ENCODE measurements around the gene MAP2K5. TPM values are rescaled to one million over a fixed set of nuclear protein-coding genes. Genes with fewer than 3 reads are reported as not detected.

MAP2K5 gene
- total RNA-seq, 2 experiments from 2014 or later = 22.2 to 27.9 TPM

DNA sequence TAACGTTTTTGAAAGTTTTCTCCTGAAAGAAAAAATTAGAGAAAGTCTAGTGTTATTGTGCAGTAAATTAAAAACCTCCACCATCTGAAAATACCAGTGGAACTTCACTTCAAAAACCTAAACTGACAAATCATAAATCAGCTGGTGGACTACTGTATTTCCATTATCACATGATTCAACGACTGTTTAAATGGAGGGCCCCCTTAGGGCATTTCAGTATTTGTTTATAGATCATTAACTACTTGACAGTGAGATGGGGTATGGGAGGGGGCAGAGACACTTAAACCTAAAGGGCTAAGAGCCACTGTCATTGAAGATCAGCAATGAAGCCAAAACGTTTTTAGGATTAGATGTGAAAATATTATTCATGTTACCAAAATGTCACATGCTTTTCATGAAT lies 30.4 kb upstream of the MAP2K5 start:
- Mint-ChIP-seq H3K9me3 (no peaks in the 10 kb centered on the region), H3K27ac (no peak overlapping the region), H3K36me3 (ENCODE audit: low read depth) (peaks cover 29% of the 10 kb centered on the region), H3K27me3 (no peaks in the 10 kb centered on the region), H3K4me3 (no peak overlapping the region), H3K4me1 (ENCODE audit: low read depth) (no peaks in the 10 kb centered on the region)
- intact Hi-C loops (cut with DNase I, micrococcal nuclease) = loop anchor here in 1 of 2 experiments (5.0 kb wide), 1 partner anchor 35 kb away; no protein-coding TSS in a partner anchor
- DNase-seq (no peak), ATAC-seq (ENCODE audit: poor library complexity) (no peak)
- H3K36me3 ChIP-seq (ENCODE audit: insufficient read depth, low read length) = peaks cover 3% of the 10 kb centered on the region
- no peaks in the 10 kb centered on the region for H3K9me3 ChIP-seq (ENCODE audit: control insufficient read depth in 1 of 2, insufficient read depth in 1 of 2, low read length in 2 of 2)
- ChIA-PET CTCF (interaction anchor here (0.7 to 1.4 kb wide), 2 partner anchors 11 to 570 kb away, joined by 3 to 6 read pairs; no protein-coding TSS in a partner anchor), POLR2A (no interaction called here)
- no peak overlapping the region for H3K27ac ChIP-seq (ENCODE audit: low read depth in 1 of 2, low read length in 2 of 2)
- no peak overlapping the region for H3K4me3 ChIP-seq (ENCODE audit: low read length)
- H3K4me1 ChIP-seq (ENCODE audit: insufficient read depth, low read length) = no peaks in the 10 kb centered on the region
- TF ChIP-seq, protein P1, sequence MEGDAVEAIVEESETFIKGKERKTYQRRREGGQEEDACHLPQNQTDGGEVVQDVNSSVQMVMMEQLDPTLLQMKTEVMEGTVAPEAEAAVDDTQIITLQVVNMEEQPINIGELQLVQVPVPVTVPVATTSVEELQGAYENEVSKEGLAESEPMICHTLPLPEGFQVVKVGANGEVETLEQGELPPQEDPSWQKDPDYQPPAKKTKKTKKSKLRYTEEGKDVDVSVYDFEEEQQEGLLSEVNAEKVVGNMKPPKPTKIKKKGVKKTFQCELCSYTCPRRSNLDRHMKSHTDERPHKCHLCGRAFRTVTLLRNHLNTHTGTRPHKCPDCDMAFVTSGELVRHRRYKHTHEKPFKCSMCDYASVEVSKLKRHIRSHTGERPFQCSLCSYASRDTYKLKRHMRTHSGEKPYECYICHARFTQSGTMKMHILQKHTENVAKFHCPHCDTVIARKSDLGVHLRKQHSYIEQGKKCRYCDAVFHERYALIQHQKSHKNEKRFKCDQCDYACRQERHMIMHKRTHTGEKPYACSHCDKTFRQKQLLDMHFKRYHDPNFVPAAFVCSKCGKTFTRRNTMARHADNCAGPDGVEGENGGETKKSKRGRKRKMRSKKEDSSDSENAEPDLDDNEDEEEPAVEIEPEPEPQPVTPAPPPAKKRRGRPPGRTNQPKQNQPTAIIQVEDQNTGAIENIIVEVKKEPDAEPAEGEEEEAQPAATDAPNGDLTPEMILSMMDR (IDR thresholded peaks at IDR 0.05) = no peak
- no peaks in the 10 kb centered on the region for H3K27me3 ChIP-seq (ENCODE audit: control insufficient read depth in 1 of 2, insufficient read depth in 2 of 2, low read length in 2 of 2)

DNA sequence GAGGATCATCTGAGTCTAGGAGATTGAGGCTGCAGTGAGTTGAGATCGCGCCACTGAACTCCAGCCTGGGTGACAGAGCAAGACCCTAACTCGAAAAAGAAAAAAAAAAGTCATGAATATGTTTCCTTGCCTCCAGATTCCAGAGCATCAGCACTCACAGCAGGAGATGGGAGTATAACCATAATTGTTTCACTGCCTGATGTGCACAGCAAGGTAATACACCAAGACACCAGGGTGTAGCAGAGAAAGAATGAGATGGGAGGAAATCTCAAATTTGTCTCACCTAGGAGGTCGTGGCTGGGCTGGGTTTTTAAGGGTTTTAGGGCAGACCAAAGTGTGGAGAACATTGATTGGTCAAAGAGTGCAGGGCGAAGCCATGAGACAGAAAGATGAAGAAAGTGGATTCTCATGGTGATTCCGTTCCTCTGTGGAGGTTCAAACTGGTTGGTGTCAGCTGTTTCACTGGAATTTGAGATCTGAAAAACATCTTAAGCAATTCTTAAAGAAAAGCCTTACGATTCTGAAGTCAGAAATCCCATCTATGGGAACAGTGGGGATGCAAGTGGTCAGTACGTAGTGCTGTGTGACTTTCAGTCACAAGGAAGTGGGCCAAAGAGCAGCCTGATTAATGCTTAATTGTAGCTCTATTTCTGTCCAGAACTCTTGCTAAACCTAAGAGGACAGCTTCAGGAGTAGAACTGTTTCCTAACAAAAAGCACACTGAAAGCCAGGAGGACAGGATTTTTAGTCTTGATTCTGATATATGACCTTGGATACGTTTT lies 29.4 kb upstream of the MAP2K5 start:
- no peaks in the 10 kb centered on the region for H3K9me3 ChIP-seq (ENCODE audit: control insufficient read depth in 1 of 2, insufficient read depth in 1 of 2, low read length in 2 of 2)
- no peak overlapping the region for H3K4me3 ChIP-seq (ENCODE audit: low read length)
- ATAC-seq (ENCODE audit: poor library complexity) (no peak), DNase-seq (no peak)
- ChIA-PET POLR2A (no interaction called here), CTCF (no interaction called here)
- no peak overlapping the region for H3K27ac ChIP-seq (ENCODE audit: low read depth in 1 of 2, low read length in 2 of 2)
- H3K4me1 ChIP-seq (ENCODE audit: insufficient read depth, low read length) = no peaks in the 10 kb centered on the region
- peaks cover 3% of the 10 kb centered on the region for H3K36me3 ChIP-seq (ENCODE audit: insufficient read depth, low read length)
- no peaks in the 10 kb centered on the region for H3K4me1 Mint-ChIP-seq (ENCODE audit: low read depth)
- no peak overlapping the region for H3K4me3 Mint-ChIP-seq
- H3K27ac Mint-ChIP-seq = no peak overlapping the region
- peaks cover 29% of the 10 kb centered on the region for H3K36me3 Mint-ChIP-seq (ENCODE audit: low read depth)
- no peaks in the 10 kb centered on the region for H3K27me3 ChIP-seq (ENCODE audit: control insufficient read depth in 1 of 2, insufficient read depth in 2 of 2, low read length in 2 of 2)
- TF ChIP-seq, protein P1 (IDR thresholded peaks at IDR 0.05) = no peak
- H3K27me3 Mint-ChIP-seq = no peaks in the 10 kb centered on the region
- intact Hi-C loops (cut with DNase I, micrococcal nuclease) = loop anchor here in 1 of 2 experiments (5.0 kb wide), 1 partner anchor 34 kb away; no protein-coding TSS in a partner anchor
- H3K9me3 Mint-ChIP-seq = no peaks in the 10 kb centered on the region

DNA sequence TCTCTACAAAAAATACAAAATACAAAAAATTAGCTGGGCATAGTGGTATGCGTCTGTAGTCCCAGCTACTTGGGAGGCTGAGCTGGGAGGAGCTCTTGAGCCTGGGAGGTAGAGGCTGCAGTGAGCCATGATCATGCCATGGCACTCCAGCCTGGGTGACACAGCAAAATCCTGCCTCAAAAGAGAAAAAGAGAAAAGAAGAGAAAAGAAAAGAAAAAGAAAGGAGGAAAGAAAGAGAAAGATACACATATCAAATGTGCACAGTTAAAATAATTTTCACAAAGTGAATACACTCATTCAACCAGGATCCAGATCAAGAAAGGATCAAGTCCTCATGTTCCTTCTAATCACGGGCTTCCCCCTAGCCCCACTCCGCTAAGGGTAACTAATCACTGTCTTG lies 27.4 kb upstream of the MAP2K5 start:
- Histone ChIP-seq H3K9me3 (ENCODE audit: control insufficient read depth in 1 of 2, insufficient read depth in 1 of 2, low read length in 2 of 2) (no peaks in the 10 kb centered on the region), H3K4me1 (ENCODE audit: insufficient read depth, low read length) (peaks cover 4% of the 10 kb centered on the region), H3K4me3 (ENCODE audit: low read length) (no peak overlapping the region), H3K27ac (ENCODE audit: low read depth in 1 of 2, low read length in 2 of 2) (no peak overlapping the region), H3K27me3 (ENCODE audit: control insufficient read depth in 1 of 2, insufficient read depth in 2 of 2, low read length in 2 of 2) (no peaks in the 10 kb centered on the region), H3K36me3 (ENCODE audit: insufficient read depth, low read length) (peaks cover 3% of the 10 kb centered on the region)
- ChIA-PET POLR2A (no interaction called here), CTCF (interaction anchor here (1.4 kb wide), 1 partner anchor 58 kb away, joined by 3 read pairs; no protein-coding TSS in a partner anchor)
- no peak overlapping the region for H3K27ac Mint-ChIP-seq
- H3K9me3 Mint-ChIP-seq = no peaks in the 10 kb centered on the region
- H3K36me3 Mint-ChIP-seq (ENCODE audit: low read depth) = peaks cover 29% of the 10 kb centered on the region
- H3K4me1 Mint-ChIP-seq (ENCODE audit: low read depth) = no peaks in the 10 kb centered on the region
- no peak for DNase-seq
- intact Hi-C loops (cut with DNase I, micrococcal nuclease) = no loop called here
- no peak for ATAC-seq (ENCODE audit: poor library complexity)
- no peaks in the 10 kb centered on the region for H3K27me3 Mint-ChIP-seq
- TF ChIP-seq, protein P1 (IDR thresholded peaks at IDR 0.05) = no peak
- H3K4me3 Mint-ChIP-seq = no peak overlapping the region

Measured in CD4-positive, alpha-beta T cell (primary cell).